ENCODE results near the gene LDLRAP1.

The LDLRAP1 gene

GRCh38 chr1:25530186-25531081 is 13.0 kb upstream of the LDLRAP1 start:
- Mint-ChIP-seq H3K4me3 (no peak overlapping the region), H3K36me3 (no peaks in the 10 kb centered on the region), H3K27ac (no peak overlapping the region), H3K27me3 (peaks cover 6 to 8% of the 10 kb centered on the region in 2 donors), H3K9me3 (peaks cover 1% of the 10 kb centered on the region in 2 donors), H3K4me1 (peaks cover 0 to 3% of the 10 kb centered on the region in 2 donors)
- DNase-seq (no peak), ATAC-seq (replicated peaks) (no peak)

DNA sequence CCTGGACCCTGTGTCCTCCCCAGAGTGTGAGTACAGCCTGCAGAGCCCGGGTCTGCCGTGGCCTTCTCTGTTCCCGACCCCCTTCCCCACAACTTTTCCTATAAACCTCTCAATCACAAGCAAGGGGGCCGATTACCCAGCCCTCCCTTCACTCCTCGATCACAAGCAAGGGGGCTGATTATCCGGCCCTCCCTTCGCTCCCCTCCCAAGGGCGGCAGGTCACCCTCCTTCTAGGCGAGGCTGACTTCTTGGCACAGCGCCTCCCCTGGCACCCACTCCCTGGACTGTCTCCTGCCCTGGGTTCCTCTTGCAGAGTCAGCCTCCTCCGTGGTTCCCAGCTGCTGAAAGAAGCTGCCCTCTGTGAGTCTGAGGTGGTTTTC is 12.3 kb upstream of the LDLRAP1 start:
- no peak overlapping the region for H3K4me3 Mint-ChIP-seq
- H3K27ac Mint-ChIP-seq: no peak overlapping the region
- no peaks in the 10 kb centered on the region for H3K36me3 Mint-ChIP-seq
- ATAC-seq (replicated peaks) (no peak), DNase-seq (no peak)
- peaks cover 0 to 3% of the 10 kb centered on the region in 2 donors for H3K4me1 Mint-ChIP-seq
- peaks cover 5 to 6% of the 10 kb centered on the region in 2 donors for H3K27me3 Mint-ChIP-seq
- H3K9me3 Mint-ChIP-seq: no peaks in the 10 kb centered on the region

GRCh38 chr1:25532970-25533369 is 10.4 kb upstream of the LDLRAP1 start:
- Mint-ChIP-seq H3K27me3 (peaks cover 5 to 6% of the 10 kb centered on the region in 2 donors), H3K9me3 (no peaks in the 10 kb centered on the region), H3K27ac (no peak overlapping the region), H3K4me1 (peaks cover 0 to 3% of the 10 kb centered on the region in 2 donors), H3K36me3 (no peaks in the 10 kb centered on the region), H3K4me3 (no peak overlapping the region)
- ATAC-seq (replicated peaks) (no peak), DNase-seq (no peak)

DNA sequence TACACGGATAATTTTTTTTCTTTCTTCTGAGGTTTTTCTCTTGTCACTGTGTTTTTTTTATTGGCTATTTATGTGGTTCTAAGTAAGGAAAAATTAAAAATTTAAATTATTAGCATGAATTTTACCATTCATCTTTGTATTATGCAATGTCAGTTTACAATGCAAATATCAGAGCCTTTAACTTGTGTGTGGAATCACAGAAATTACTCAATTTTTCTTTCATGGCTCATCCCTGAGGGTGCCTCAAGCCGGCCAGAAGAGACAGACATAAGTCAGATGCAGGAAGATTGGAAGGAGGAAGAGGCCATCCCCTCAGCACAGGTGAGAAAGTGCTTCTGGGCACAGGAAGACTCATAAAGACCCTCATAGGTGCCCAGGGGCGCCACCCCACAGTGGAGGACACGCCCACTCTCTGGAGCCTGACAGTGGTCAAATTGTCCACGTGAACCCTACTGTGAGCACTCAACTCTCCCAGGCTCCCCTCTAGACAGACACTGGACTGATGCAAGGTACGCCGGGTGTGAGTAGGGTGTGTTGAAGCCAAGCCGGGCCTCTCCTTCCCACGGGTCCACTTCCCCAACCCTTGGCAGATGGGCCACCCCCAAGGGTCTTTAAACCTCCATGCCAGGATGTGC is 9.5 kb upstream of the LDLRAP1 start:
- H3K4me1 Mint-ChIP-seq: peaks cover 0 to 3% of the 10 kb centered on the region in 2 donors
- H3K9me3 Mint-ChIP-seq: no peaks in the 10 kb centered on the region

DNA sequence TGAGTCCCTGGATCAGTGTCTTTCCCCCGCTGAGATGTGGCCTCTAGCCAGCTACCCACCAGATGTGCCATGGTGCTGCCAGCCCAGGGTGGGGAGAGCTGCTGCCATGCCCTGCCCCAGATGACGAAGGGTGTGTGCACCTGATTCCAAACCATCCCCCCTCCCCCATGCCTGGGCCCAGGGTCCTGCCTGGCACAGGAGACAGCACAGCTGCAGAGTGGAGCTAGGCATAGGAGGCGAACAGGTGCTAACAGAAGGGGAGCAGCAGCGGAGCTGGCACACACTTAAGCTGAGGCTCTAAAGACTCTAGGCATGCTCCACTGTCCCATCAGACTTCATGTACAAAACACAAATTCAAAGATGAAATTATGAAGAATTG is 9.0 kb upstream of the LDLRAP1 start:
- peaks cover 0 to under 1% of the 10 kb centered on the region in 2 donors for H3K27me3 Mint-ChIP-seq
- H3K9me3 Mint-ChIP-seq: no peaks in the 10 kb centered on the region
- DNase-seq (no peak), ATAC-seq (replicated peaks) (no peak)
- H3K36me3 Mint-ChIP-seq: no peaks in the 10 kb centered on the region
- H3K27ac Mint-ChIP-seq: peak overlapping the region; percentile 37
- no peaks in the 10 kb centered on the region for H3K4me1 Mint-ChIP-seq
- no peak overlapping the region for H3K4me3 Mint-ChIP-seq

More for the DNA sequence above, 9.5 kb upstream of the LDLRAP1 start:
- H3K27me3 Mint-ChIP-seq: peaks cover 5 to 6% of the 10 kb centered on the region in 2 donors
- no peak overlapping the region for H3K27ac Mint-ChIP-seq
- no peak for DNase-seq
- ATAC-seq (replicated peaks): no peak
- no peak overlapping the region for H3K4me3 Mint-ChIP-seq
- no peaks in the 10 kb centered on the region for H3K36me3 Mint-ChIP-seq

GRCh38 chr1:25536124-25536523 is 7.3 kb upstream of the LDLRAP1 start:
- no peak overlapping the region for H3K27ac Mint-ChIP-seq

GRCh38 chr1:25537153-25537831 is 6.1 kb upstream of the LDLRAP1 start:
- H3K27me3 Mint-ChIP-seq: no peaks in the 10 kb centered on the region
- DNase-seq: no peak

More at GRCh38 chr1:25536124-25536523, 7.3 kb upstream of the LDLRAP1 start:
- Mint-ChIP-seq H3K9me3 (no peaks in the 10 kb centered on the region), H3K4me3 (no peak overlapping the region), H3K27me3 (no peaks in the 10 kb centered on the region), H3K36me3 (no peaks in the 10 kb centered on the region), H3K4me1 (no peaks in the 10 kb centered on the region)
- DNase-seq (no peak), ATAC-seq (replicated peaks) (no peak)

GRCh38 chr1:25538191-25538767 is 5.1 kb upstream of the LDLRAP1 start:
- DNase-seq (no peak), ATAC-seq (replicated peaks) (no peak)
- Mint-ChIP-seq H3K4me1 (peaks cover 0 to 2% of the 10 kb centered on the region in 2 donors), H3K36me3 (no peaks in the 10 kb centered on the region), H3K27ac (no peak overlapping the region), H3K4me3 (no peak overlapping the region), H3K9me3 (no peaks in the 10 kb centered on the region), H3K27me3 (no peaks in the 10 kb centered on the region)

More at GRCh38 chr1:25537153-25537831, 6.1 kb upstream of the LDLRAP1 start:
- Mint-ChIP-seq H3K4me3 (no peak overlapping the region), H3K36me3 (no peaks in the 10 kb centered on the region), H3K4me1 (peaks cover 0 to 2% of the 10 kb centered on the region in 2 donors), H3K27ac (no peak overlapping the region), H3K9me3 (no peaks in the 10 kb centered on the region)
- ATAC-seq (replicated peaks): no peak

GRCh38 chr1:25540750-25541342 is 2.6 kb upstream of the LDLRAP1 start:
- H3K27me3 Mint-ChIP-seq: peaks cover 0 to 7% of the 10 kb centered on the region in 2 donors
- H3K4me3 Mint-ChIP-seq: no peak overlapping the region
- ATAC-seq (replicated peaks) (no peak), DNase-seq (no peak)
- no peaks in the 10 kb centered on the region for H3K9me3 Mint-ChIP-seq
- H3K36me3 Mint-ChIP-seq: no peaks in the 10 kb centered on the region
- H3K27ac Mint-ChIP-seq: no peak overlapping the region
- peaks cover 12 to 15% of the 10 kb centered on the region in 2 donors for H3K4me1 Mint-ChIP-seq

DNA sequence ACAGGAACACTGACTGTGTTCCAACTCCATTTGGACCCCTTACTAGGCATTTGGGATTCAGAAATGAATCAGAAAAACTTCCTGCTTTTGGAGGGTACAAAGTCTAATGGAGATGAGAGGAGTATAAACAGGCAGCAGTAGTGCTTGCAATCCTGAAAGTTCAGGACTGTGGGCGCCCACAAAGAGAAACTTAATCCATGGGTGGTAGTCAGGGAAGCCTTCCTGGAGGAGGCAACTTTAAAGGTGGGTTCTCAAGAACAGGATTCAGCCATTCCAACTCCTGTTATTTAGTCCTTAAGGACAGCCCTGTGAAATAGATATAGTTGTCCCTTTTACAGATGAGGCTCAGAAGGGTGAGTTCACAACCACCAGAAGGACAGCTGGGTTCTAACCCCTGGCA is 2.0 kb upstream of the LDLRAP1 start:
- ATAC-seq (replicated peaks) (no peak), DNase-seq (no peak)
- peaks cover 0 to 7% of the 10 kb centered on the region in 2 donors for H3K27me3 Mint-ChIP-seq
- H3K9me3 Mint-ChIP-seq: no peaks in the 10 kb centered on the region
- H3K27ac Mint-ChIP-seq: no peak overlapping the region
- H3K4me1 Mint-ChIP-seq: peaks cover 12 to 15% of the 10 kb centered on the region in 2 donors
- no peaks in the 10 kb centered on the region for H3K36me3 Mint-ChIP-seq
- H3K4me3 Mint-ChIP-seq: no peak overlapping the region

GRCh38 chr1:25541889-25542658 is 1.3 kb upstream of the LDLRAP1 start:
- Mint-ChIP-seq H3K4me1 (peaks cover 15% of the 10 kb centered on the region in 2 donors), H3K27ac (peak overlapping the region; percentile 7), H3K36me3 (no peaks in the 10 kb centered on the region), H3K4me3 (no peak overlapping the region), H3K27me3 (peaks cover 0 to 7% of the 10 kb centered on the region in 2 donors), H3K9me3 (no peaks in the 10 kb centered on the region)
- DNase-seq (no peak), ATAC-seq (replicated peaks) (no peak)

DNA sequence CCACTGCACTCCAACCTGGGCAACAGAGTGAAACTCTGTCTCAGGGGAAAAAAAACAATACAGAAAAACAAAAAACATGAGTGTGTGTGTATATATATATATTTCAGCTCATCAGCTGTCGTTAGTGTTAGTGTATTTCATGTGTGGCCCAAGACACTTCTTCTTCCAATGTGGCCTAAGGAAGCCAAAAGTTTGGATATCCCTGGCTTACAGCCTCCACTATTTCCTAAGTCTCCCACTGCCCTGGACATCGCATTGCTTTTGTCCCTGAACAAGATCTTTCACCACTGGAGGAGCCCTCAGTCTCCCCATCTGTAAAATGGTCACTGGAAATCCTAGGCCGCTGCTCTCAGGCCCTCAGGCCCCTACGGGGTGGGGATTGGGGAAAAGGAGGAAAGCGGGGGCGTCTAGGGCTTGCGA is 391 bp upstream of the LDLRAP1 start:
- H3K4me1 Mint-ChIP-seq: peaks cover 15% of the 10 kb centered on the region in 2 donors
- H3K4me3 Mint-ChIP-seq: peak overlapping the region; percentile 79 to 86
- H3K36me3 Mint-ChIP-seq: no peaks in the 10 kb centered on the region
- ATAC-seq (replicated peaks): no peak
- H3K27me3 Mint-ChIP-seq: peaks cover 0 to 7% of the 10 kb centered on the region in 2 donors
- H3K9me3 Mint-ChIP-seq: no peaks in the 10 kb centered on the region
- H3K27ac Mint-ChIP-seq: no peak overlapping the region
- no peak for DNase-seq

- ATAC-seq (replicated peaks) (no peak), DNase-seq (no peak)
- Mint-ChIP-seq H3K27ac (peak overlapping the region; percentile 62), H3K4me1 (peaks cover 20 to 26% of the 10 kb centered on the region in 2 donors), H3K27me3 (peaks cover 0 to 7% of the 10 kb centered on the region in 2 donors), H3K9me3 (no peaks in the 10 kb centered on the region), H3K36me3 (no peaks in the 10 kb centered on the region), H3K4me3 (peak overlapping the region; percentile 79 to 86)
Observed at GRCh38 chr1:25544243-25544764, 898 bp downstream of the LDLRAP1 start.

Measured in stimulated activated naive B cell treated with anti-CD40 and anti-IgM and Interleukin-4, amounts not matched to agents 10 μg/mL and 1 μg/mL and 100 μg/mL, for 72 hours (primary cell).